IPS DF 4.7 (cell line): ENCODE measurements around the gene COL6A1.
"Not testable (repeated sequence)": the region's sequence is repeated elsewhere in the genome, so short reads cannot be mapped to it uniquely, and the experiment has no call there.

Source experiments
- DNase-seq: peaks from one replicate; pipeline ENCODE4 v3.0.0-alpha.2; 2013; ENCODE audit warnings: low spot score; ENCODE audit errors: extremely low read depth

The COL6A1 gene

GRCh38 chr21:46005894-46006546 lies 24.4 kb downstream of the COL6A1 start:
- DNase-seq, result not testable (repeated sequence)

- no peak for DNase-seq
These were observed 25.2 kb downstream of the COL6A1 start for GRCh38 chr21:46006547-46007491.

- no peak for DNase-seq
These were observed 25.9 kb downstream of the COL6A1 start for GRCh38 chr21:46007492-46007868.

GRCh38 chr21:46008893-46009621 lies 27.5 kb downstream of the COL6A1 start:
- no peak for DNase-seq

- no peak for DNase-seq
These were observed 28.6 kb downstream of the COL6A1 start for GRCh38 chr21:46009951-46010705.

- DNase-seq, result no peak
These were observed 29.8 kb downstream of the COL6A1 start for GRCh38 chr21:46011267-46011967.

- no peak for DNase-seq
These were observed 30.6 kb downstream of the COL6A1 start for GRCh38 chr21:46012154-46012553.

- no peak for DNase-seq
These were observed 33.3 kb downstream of the COL6A1 start for GRCh38 chr21:46014828-46015227.

- no peak for DNase-seq
These were observed 35.6 kb downstream of the COL6A1 start for GRCh38 chr21:46017148-46017547.

- no peak for DNase-seq
These were observed 36.1 kb downstream of the COL6A1 start for GRCh38 chr21:46017695-46018094.

- no peak for DNase-seq
These were observed 37.0 kb downstream of the COL6A1 start for GRCh38 chr21:46018615-46019014.

- DNase-seq, result no peak
These were observed 39.0 kb downstream of the COL6A1 start for GRCh38 chr21:46020581-46020980.

GRCh38 chr21:46021398-46021797 lies 39.8 kb downstream of the COL6A1 start:
- DNase-seq, result no peak

GRCh38 chr21:46021978-46022544 lies 40.5 kb downstream of the COL6A1 start:
- no peak for DNase-seq

GRCh38 chr21:46022551-46023525 lies 41.3 kb downstream of the COL6A1 start:
- no peak for DNase-seq

GRCh38 chr21:46023555-46023954 lies 42.0 kb downstream of the COL6A1 start:
- no peak for DNase-seq

GRCh38 chr21:46024141-46024540 lies 42.6 kb downstream of the COL6A1 start:
- DNase-seq, result no peak

- DNase-seq, result no peak
These were observed 43.7 kb downstream of the COL6A1 start for GRCh38 chr21:46025113-46025770.
